ENCODE measurements around the gene ADAMTS18.

DNA sequence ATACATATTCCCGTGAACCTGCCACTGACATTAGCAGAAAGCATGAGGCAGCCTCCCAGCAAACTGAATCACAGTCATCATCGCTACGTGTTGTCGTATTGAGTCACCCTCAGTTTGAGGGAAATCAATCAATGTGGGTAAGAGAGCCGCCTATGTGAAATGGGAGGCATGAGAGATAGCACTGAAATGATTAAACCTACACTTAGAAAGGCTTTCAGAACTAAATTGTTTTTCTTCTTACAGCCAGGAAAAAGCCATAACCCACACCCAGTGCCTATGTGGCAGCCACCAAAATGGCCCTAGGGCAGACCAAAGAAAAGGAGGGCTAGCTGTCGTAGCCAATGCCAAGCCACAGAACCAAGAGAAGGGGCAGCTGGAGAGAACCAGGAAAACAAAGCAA is 90.5 kb downstream of the ADAMTS18 start:
- TF ChIP-seq, protein P1, sequence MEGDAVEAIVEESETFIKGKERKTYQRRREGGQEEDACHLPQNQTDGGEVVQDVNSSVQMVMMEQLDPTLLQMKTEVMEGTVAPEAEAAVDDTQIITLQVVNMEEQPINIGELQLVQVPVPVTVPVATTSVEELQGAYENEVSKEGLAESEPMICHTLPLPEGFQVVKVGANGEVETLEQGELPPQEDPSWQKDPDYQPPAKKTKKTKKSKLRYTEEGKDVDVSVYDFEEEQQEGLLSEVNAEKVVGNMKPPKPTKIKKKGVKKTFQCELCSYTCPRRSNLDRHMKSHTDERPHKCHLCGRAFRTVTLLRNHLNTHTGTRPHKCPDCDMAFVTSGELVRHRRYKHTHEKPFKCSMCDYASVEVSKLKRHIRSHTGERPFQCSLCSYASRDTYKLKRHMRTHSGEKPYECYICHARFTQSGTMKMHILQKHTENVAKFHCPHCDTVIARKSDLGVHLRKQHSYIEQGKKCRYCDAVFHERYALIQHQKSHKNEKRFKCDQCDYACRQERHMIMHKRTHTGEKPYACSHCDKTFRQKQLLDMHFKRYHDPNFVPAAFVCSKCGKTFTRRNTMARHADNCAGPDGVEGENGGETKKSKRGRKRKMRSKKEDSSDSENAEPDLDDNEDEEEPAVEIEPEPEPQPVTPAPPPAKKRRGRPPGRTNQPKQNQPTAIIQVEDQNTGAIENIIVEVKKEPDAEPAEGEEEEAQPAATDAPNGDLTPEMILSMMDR (IDR thresholded peaks at IDR 0.05): no peak
- no peak for TF ChIP-seq POLR2A (IDR thresholded peaks at IDR 0.05)

Data from esophagus squamous epithelium (tissue), 4 donors.